Calu3 (cell line): ENCODE data around the gene BARHL1. TPM values are rescaled to one million over a fixed set of nuclear protein-coding genes. Genes with fewer than 3 reads are reported as not detected.

Experiments
- BruUV-seq: library from RNA; stranded (reverse); fragments of 400-500 nt; replicated peaks from 2 replicates; lab custom pipeline; 2021; lab: Mats Ljungman, UMichigan
- CTCF ChIA-PET: fragments of 300-600 bp; sonication (Branson Sonifier 250); formaldehyde crosslinking; loops from one replicate; lab custom pipeline; 2022; ENCODE audit warnings: antibody characterized with exemption; lab: Charles Lee
- DNase-seq: peaks from one replicate; pipeline ENCODE4 v3.0.0; 2022
- H3K27ac Mint-ChIP-seq: one replicate; pipeline ENCODE4 v1.8.0; 2022; ENCODE audit warnings: mixed read lengths; ENCODE audit not compliant: unreplicated experiment
- H3K27me3 Mint-ChIP-seq: one replicate; pipeline ENCODE4 v1.8.0; 2022; ENCODE audit warnings: mixed read lengths; ENCODE audit not compliant: unreplicated experiment
- H3K36me3 Mint-ChIP-seq: one replicate; pipeline ENCODE4 v1.8.0; 2022; ENCODE audit warnings: mild to moderate bottlenecking, moderate library complexity, mixed read lengths; ENCODE audit not compliant: insufficient read depth, unreplicated experiment
- H3K4me1 Mint-ChIP-seq: one replicate; pipeline ENCODE4 v1.8.0; 2022; ENCODE audit warnings: mild to moderate bottlenecking, low read depth, mixed read lengths; ENCODE audit not compliant: unreplicated experiment
- H3K4me3 Mint-ChIP-seq: one replicate; pipeline ENCODE4 v1.8.0; 2022; ENCODE audit warnings: mild to moderate bottlenecking, low read depth, moderate library complexity, mixed read lengths; ENCODE audit not compliant: unreplicated experiment
- H3K9me3 Mint-ChIP-seq: one replicate; pipeline ENCODE4 v1.8.0; 2022; ENCODE audit warnings: low read depth, mixed read lengths; ENCODE audit not compliant: unreplicated experiment
- CTCF ChIP-seq: fragments of 200-600 bp; IDR thresholded peaks from one replicate; pipeline ENCODE4 v1.8.0; 2022; ENCODE audit warnings: antibody characterized with exemption; ENCODE audit not compliant: unreplicated experiment
- intact Hi-C: fragments of 100-400 bp; cut with micrococcal nuclease; formaldehyde crosslinking; loops from one replicate; pipeline ENCODE4 v1.10.0; 2022; ENCODE audit not compliant: unreplicated experiment
- total RNA-seq: library from RNA; stranded (reverse); gene quantifications from 2 replicates; pipeline ENCODE4 v1.2.3, GENCODE V29; 2022

The BARHL1 gene
- total RNA-seq, 1 experiment from 2014 or later: not detected

GRCh38 chr9:132630811-132631210, 48.4 kb downstream of the BARHL1 start:
- Mint-ChIP-seq H3K9me3 (no peaks in the 10 kb centered on the region), H3K4me1 (no peaks in the 10 kb centered on the region), H3K36me3 (peaks cover 5% of the 10 kb centered on the region), H3K27ac (no peak overlapping the region), H3K4me3 (no peak overlapping the region), H3K27me3 (no peaks in the 10 kb centered on the region)
- CTCF ChIA-PET: no interaction called here
- intact Hi-C loops: no loop called here
- BruUV-seq: no TSS peak
- no peak for TF ChIP-seq CTCF
- no peak for DNase-seq

- CTCF ChIA-PET: no interaction called here
- H3K27ac Mint-ChIP-seq: no peak overlapping the region
- no peak for DNase-seq
- H3K4me3 Mint-ChIP-seq: no peak overlapping the region
- BruUV-seq: no TSS peak
- H3K9me3 Mint-ChIP-seq: no peaks in the 10 kb centered on the region
- intact Hi-C loops: no loop called here
- no peaks in the 10 kb centered on the region for H3K4me1 Mint-ChIP-seq
- H3K27me3 Mint-ChIP-seq: no peaks in the 10 kb centered on the region
- no peak for TF ChIP-seq CTCF
- peaks cover 5% of the 10 kb centered on the region for H3K36me3 Mint-ChIP-seq
Observed at GRCh38 chr9:132631280-132631679, 48.9 kb downstream of the BARHL1 start.

- intact Hi-C loops: no loop called here
- H3K36me3 Mint-ChIP-seq: peaks cover 5% of the 10 kb centered on the region
- no peaks in the 10 kb centered on the region for H3K9me3 Mint-ChIP-seq
- H3K4me1 Mint-ChIP-seq: no peaks in the 10 kb centered on the region
- no peak for TF ChIP-seq CTCF
- no peak for DNase-seq
- no peak overlapping the region for H3K27ac Mint-ChIP-seq
- H3K27me3 Mint-ChIP-seq: no peaks in the 10 kb centered on the region
- no peak overlapping the region for H3K4me3 Mint-ChIP-seq
- no TSS peak for BruUV-seq
- CTCF ChIA-PET: no interaction called here
Observed at GRCh38 chr9:132631685-132632084, 49.3 kb downstream of the BARHL1 start.

GRCh38 chr9:132632413-132633129, 50.2 kb downstream of the BARHL1 start:
- no peaks in the 10 kb centered on the region for H3K27me3 Mint-ChIP-seq
- no peak for TF ChIP-seq CTCF
- H3K27ac Mint-ChIP-seq: no peak overlapping the region
- H3K4me3 Mint-ChIP-seq: no peak overlapping the region
- intact Hi-C loops: no loop called here
- H3K36me3 Mint-ChIP-seq: peaks cover 5% of the 10 kb centered on the region
- no TSS peak for BruUV-seq
- DNase-seq: no peak
- no peaks in the 10 kb centered on the region for H3K9me3 Mint-ChIP-seq
- H3K4me1 Mint-ChIP-seq: peaks cover 5% of the 10 kb centered on the region
- CTCF ChIA-PET: interaction anchor here (0.9 kb wide), 1 partner anchor 221 kb away, joined by 3 read pairs; no protein-coding TSS in a partner anchor
